Lower lobe of right lung (tissue), 2 donors: ENCODE results near the gene TMSB10. TPM values are rescaled to one million over a fixed set of nuclear protein-coding genes. Genes with fewer than 3 reads are reported as not detected.

ENCODE experiments used
- ATAC-seq, 2 donors: fragments of 200-7000 bp; cut with Tn5 transposase; one replicate each; pipeline ENCODE4 v1.9.1; 2020 to 2022; ENCODE audit warnings: mild to moderate bottlenecking in 2 of 2, moderate library complexity in 2 of 2
- DNase-seq: peaks from one replicate; pipeline ENCODE4 v3.0.0-alpha.2; 2020
- H3K27ac ChIP-seq: fragments of 200-600 bp; one replicate; pipeline ENCODE4 v1.8.0; 2022
- H3K27me3 ChIP-seq: fragments of 200-600 bp; one replicate; pipeline ENCODE4 v1.8.0; 2022; ENCODE audit warnings: low read depth
- H3K36me3 ChIP-seq: fragments of 200-600 bp; one replicate; pipeline ENCODE4 v1.8.0; 2022; ENCODE audit warnings: mild to moderate bottlenecking
- H3K4me1 ChIP-seq: fragments of 200-600 bp; one replicate; pipeline ENCODE4 v1.8.0; 2022
- H3K4me3 ChIP-seq: fragments of 200-600 bp; one replicate; pipeline ENCODE4 v1.8.0; 2022; ENCODE audit warnings: mild to moderate bottlenecking
- H3K9me3 ChIP-seq: fragments of 200-600 bp; one replicate; pipeline ENCODE4 v1.8.0; 2022
- intact Hi-C: fragments of 100-400 bp; cut with DNase I; formaldehyde crosslinking; loops from one replicate; pipeline ENCODE4 v1.11.0; 2022
- total RNA-seq: library from RNA; stranded (reverse); fragmentation: NEBNext Ultra II Directional; extraction: Animal tissue kit (Norgen Biotek cat#: 25700); gene quantifications from one replicate; pipeline ENCODE4 v1.2.1, GENCODE V29; 2021
- TF ChIP-seq, protein P1 (sequence below): fragments of 200-600 bp; IDR thresholded peaks from one replicate; pipeline ENCODE4 v1.8.0; 2022; ENCODE audit warnings: antibody characterized with exemption, mild to moderate bottlenecking
- donor health status: DM: no; HTN: yes; CAD: no; lungs with severe emphysema.

TMSB10 gene
- total RNA-seq, 1 donor from 2014 or later = 1,739 TPM

DNA sequence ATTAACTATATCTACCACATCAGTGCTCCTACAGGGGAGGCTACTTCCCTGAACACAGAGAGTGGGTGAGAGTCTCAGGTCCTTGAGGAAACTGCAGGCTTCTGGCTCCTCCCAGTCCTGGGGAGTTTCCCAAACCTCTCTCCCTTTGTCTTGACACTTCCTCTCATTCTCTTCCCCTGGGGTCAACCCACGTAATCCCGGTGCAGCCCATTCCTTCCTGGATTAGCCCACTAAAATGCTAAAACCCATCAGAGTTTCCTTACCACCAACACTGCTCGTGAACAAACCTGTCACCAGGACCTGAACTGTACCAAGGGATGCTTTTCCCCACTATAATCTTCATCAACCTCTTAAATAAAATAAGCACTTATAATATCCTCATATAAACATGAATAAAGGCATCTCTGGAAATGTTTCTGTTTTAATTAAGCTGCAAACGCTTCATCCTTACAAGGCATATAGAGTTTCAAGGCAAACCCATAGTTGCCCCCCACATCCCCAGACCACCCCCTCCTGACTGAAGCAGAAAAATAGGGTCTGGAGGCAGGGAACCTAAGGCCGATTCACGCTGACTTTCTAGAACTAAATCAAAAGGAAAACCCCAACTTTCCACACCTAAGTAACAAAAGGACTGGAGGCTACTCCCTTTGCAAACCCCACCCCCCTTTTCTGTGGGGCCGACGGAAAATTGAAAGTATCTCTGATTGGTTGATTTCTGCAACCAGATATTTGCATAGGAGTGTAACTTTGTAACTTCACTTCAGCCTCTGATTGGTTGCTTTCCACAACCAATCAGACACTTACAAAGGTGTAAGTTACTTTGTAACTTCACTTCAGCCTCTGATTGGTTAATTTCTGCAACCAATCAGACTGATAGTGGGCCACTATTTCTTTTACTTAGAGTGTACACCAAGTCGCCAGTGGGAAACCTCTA lies 19.0 kb downstream of the TMSB10 start:
- intact Hi-C loops = no loop called here

DNA sequence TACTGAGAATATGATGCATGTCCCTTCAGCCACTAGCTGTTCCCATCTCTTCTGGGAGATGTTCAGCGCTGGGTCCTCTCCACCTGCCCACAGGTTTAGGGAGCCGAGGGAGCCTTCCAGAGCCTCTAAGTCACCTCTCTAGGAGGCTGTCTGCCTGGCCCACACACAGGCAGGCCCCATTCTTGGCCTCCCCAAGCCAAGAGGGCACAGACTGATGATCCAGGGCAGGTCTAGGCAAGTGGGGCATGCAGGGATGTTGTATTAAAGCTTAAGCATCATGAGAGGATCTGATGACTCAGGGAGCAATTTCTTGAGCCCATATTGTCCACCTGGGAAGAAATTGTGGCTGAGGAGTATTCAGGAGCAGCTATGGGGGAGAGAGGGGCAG lies 19.9 kb downstream of the TMSB10 start:
- H3K4me3 ChIP-seq = no peak overlapping the region
- no peaks in the 10 kb centered on the region for H3K36me3 ChIP-seq
- TF ChIP-seq, protein P1, sequence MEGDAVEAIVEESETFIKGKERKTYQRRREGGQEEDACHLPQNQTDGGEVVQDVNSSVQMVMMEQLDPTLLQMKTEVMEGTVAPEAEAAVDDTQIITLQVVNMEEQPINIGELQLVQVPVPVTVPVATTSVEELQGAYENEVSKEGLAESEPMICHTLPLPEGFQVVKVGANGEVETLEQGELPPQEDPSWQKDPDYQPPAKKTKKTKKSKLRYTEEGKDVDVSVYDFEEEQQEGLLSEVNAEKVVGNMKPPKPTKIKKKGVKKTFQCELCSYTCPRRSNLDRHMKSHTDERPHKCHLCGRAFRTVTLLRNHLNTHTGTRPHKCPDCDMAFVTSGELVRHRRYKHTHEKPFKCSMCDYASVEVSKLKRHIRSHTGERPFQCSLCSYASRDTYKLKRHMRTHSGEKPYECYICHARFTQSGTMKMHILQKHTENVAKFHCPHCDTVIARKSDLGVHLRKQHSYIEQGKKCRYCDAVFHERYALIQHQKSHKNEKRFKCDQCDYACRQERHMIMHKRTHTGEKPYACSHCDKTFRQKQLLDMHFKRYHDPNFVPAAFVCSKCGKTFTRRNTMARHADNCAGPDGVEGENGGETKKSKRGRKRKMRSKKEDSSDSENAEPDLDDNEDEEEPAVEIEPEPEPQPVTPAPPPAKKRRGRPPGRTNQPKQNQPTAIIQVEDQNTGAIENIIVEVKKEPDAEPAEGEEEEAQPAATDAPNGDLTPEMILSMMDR = no peak
- intact Hi-C loops = no loop called here
- DNase-seq (no peak), ATAC-seq (peak in 1 of 2 donors; percentile 2)
- H3K4me1 ChIP-seq = peaks cover 41% of the 10 kb centered on the region
- no peaks in the 10 kb centered on the region for H3K27me3 ChIP-seq
- no peaks in the 10 kb centered on the region for H3K9me3 ChIP-seq
- peak overlapping the region; percentile 73 for H3K27ac ChIP-seq

More for the DNA sequence above, 19.0 kb downstream of the TMSB10 start:
- DNase-seq (peak; percentile 49), ATAC-seq (peak in 1 of 2 donors; percentile 8)
- no peaks in the 10 kb centered on the region for H3K36me3 ChIP-seq
- no peaks in the 10 kb centered on the region for H3K9me3 ChIP-seq
- H3K4me3 ChIP-seq = peak overlapping the region; percentile 21
- TF ChIP-seq, protein P1 = no peak
- H3K4me1 ChIP-seq = peaks cover 49% of the 10 kb centered on the region
- no peaks in the 10 kb centered on the region for H3K27me3 ChIP-seq
- H3K27ac ChIP-seq = peak overlapping the region; percentile 73

DNA sequence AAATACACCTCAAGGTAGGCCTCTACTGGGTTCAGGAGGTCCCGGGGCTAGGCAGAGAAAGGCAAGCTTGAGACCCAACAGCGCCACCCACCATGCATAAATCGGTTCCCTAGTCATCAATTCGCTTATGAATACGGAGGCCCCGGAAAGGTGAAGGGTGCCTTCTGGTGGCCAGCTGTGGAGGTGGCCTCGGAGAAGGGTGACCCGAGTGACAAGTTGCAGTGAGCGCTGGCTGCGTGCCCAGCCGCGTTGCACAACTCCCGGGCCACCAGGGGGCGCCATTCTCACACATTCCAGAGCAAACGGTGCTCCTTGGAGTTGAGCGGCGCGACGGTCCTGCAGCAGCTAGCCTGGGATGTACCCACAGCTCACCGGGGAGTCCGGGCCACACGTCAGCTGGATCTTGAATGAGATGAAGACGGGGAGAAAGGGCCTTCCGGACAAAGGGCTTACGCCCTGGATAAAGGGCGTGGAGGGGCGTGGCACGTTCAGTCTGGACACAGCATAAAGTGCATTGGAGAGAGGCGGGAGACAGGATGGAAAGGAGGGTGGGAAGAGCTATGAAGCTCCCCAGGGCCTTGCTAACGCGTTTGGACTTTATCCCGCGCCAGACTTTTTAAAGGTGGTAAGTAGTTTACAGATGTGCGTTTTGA lies 20.4 kb downstream of the TMSB10 start:
- DNase-seq = peak; percentile 97
- Histone ChIP-seq H3K9me3 (no peaks in the 10 kb centered on the region), H3K27ac (peak overlapping the region; percentile 73), H3K36me3 (no peaks in the 10 kb centered on the region), H3K4me3 (peak overlapping the region; percentile 50), H3K4me1 (peaks cover 38% of the 10 kb centered on the region), H3K27me3 (no peaks in the 10 kb centered on the region)
- TF ChIP-seq, protein P1 = peak; percentile 99
- ATAC-seq = peak; percentile 93 to 96
- intact Hi-C loops = no loop called here

DNA sequence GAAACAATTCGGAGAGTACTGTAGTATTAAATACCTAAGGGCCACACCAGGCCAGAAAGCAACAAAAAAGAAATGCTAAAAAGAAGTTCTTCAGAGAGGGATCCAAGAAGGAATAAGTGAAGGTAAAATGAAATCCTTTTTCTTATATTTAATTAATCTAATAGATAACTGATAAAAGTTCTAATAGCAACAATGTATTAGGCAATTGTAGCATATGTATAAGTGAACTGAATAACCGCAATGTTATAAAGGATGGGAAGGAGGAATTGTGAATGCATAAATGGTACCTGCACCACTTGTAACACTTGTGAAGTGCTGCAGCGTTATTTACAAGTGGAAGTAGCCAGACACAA lies 21.8 kb downstream of the TMSB10 start:
- TF ChIP-seq, protein P1 = peak; percentile 5
- H3K27me3 ChIP-seq = no peaks in the 10 kb centered on the region
- peaks cover 38% of the 10 kb centered on the region for H3K4me1 ChIP-seq
- no peaks in the 10 kb centered on the region for H3K36me3 ChIP-seq
- no peak for DNase-seq
- no peaks in the 10 kb centered on the region for H3K9me3 ChIP-seq
- H3K4me3 ChIP-seq = peak overlapping the region; percentile 50
- intact Hi-C loops = no loop called here
- H3K27ac ChIP-seq = no peak overlapping the region
- ATAC-seq = no peak

- intact Hi-C loops = no loop called here
- no peak overlapping the region for H3K4me3 ChIP-seq
- TF ChIP-seq, protein P1 = no peak
- no peaks in the 10 kb centered on the region for H3K27me3 ChIP-seq
- H3K36me3 ChIP-seq = no peaks in the 10 kb centered on the region
- no peaks in the 10 kb centered on the region for H3K9me3 ChIP-seq
- H3K27ac ChIP-seq = no peak overlapping the region
- H3K4me1 ChIP-seq = peaks cover 10% of the 10 kb centered on the region
- ATAC-seq = no peak
- DNase-seq = no peak
Observed at GRCh38 chr2:84931384-84931821, 25.9 kb downstream of the TMSB10 start.
